ENCODE data around the gene CERK.

- no peak for TF ChIP-seq POLR2AphosphoS5 (IDR thresholded peaks at IDR 0.05)
- TF ChIP-seq CTCF (IDR thresholded peaks at IDR 0.05) = no peak
These were observed 31.7 kb upstream of the CERK start for GRCh38 chr22:46769706-46770105.

Measured in suprapubic skin (tissue), 3 donors.